Upper lobe of left lung (tissue), 6 donors: ENCODE results near the gene TATDN2. TPM values are rescaled to one million over a fixed set of nuclear protein-coding genes. Genes with fewer than 3 reads are reported as not detected.

ENCODE experiments used
- ATAC-seq, 2 donors: fragments of 200-7000 bp; cut with Tn5 transposase; one replicate each; pipeline ENCODE4 v1.9.1; 2022; ENCODE audit warnings: mild to moderate bottlenecking in 2 of 2, moderate library complexity in 2 of 2; ENCODE audit not compliant: low FRiP score in 2 of 2
- DNase-seq, 2 donors: peaks; one replicate each; pipeline ENCODE4 v3.0.0-alpha.2; 2019 to 2020
- H3K27ac ChIP-seq, 4 donors: fragments of 200-600 bp; sonication (generic); one replicate each; pipeline ENCODE4 v1.5.1; 2016 to 2019
- H3K27me3 ChIP-seq, 4 donors: fragments of 200-600 bp; sonication (generic); one replicate each; pipeline ENCODE4 v1.5.1; 2017 to 2019
- H3K36me3 ChIP-seq, 4 donors: fragments of 200-600 bp; sonication (generic); one replicate each; pipeline ENCODE4 v1.5.1; 2016 to 2019
- H3K4me1 ChIP-seq, 4 donors: fragments of 200-600 bp; sonication (generic); one replicate each; pipeline ENCODE4 v1.5.1; 2018 to 2019
- H3K4me3 ChIP-seq, 4 donors: fragments of 200-600 bp; sonication (generic); one replicate each; pipeline ENCODE4 v1.5.1; 2017 to 2019; ENCODE audit warnings: mild to moderate bottlenecking in 2 of 4, moderate library complexity in 1 of 4
- H3K9me3 ChIP-seq, 4 donors: fragments of 200-600 bp; sonication (generic); one replicate each; pipeline ENCODE4 v1.5.1; 2018 to 2019
- CTCF ChIP-seq, 6 experiments: fragments of 450-650 bp in 4 of 6; fragments of 200-600 bp in 2 of 6; sonication (generic) in 2 of 6; IDR thresholded peaks; one replicate each; pipeline ENCODE4 v1.5.1; 2016 to 2019; ENCODE audit warnings: antibody characterized with exemption in 6 of 6
- EP300 ChIP-seq, 4 donors: sonication (generic); formaldehyde crosslinking; IDR thresholded peaks; one replicate each; pipeline ENCODE4 v1.5.1; 2017; ENCODE audit warnings: antibody characterized with exemption in 4 of 4, control low read depth in 2 of 4
- POLR2A ChIP-seq, 4 donors: fragments of 450-650 bp; IDR thresholded peaks; one replicate each; pipeline ENCODE4 v1.5.1; 2016 to 2017; ENCODE audit warnings: antibody characterized with exemption in 4 of 4, mild to moderate bottlenecking in 2 of 4
- POLR2AphosphoS5 ChIP-seq, 2 donors: sonication (generic); formaldehyde crosslinking; IDR thresholded peaks; one replicate each; pipeline ENCODE4 v1.5.1; 2017; ENCODE audit warnings: antibody characterized with exemption in 2 of 2
- WGBS, 2 donors: methylation state at CpG; one replicate each; pipeline ENCODE4 v1.1.5; 2017 to 2018; 5-methylcytosine and 5-hydroxymethylcytosine counted together
- total RNA-seq, 6 donors: library from RNA; depleted of rRNA in 4 of 6; stranded (reverse); fragments of >200 nt in 4 of 6; gene quantifications; one replicate each; pipeline versions ENCODE4 v1.1.0 to v1.2.1, GENCODE V29; 2016 to 2021
- donor health status: DM: no; HTN: no; CAD: no; lungs with moderate emphysema.
- donor health status: DM: no; HTN: yes; CAD: no; lungs with severe emphysema.

TATDN2 gene
- total RNA-seq, 6 donors from 2014 or later: 20.3 to 34.6 (median 26.0) TPM

GRCh38 chr3:10228248-10228950 is 19.9 kb upstream of the TATDN2 start:
- TF ChIP-seq POLR2AphosphoS5 (IDR thresholded peaks at IDR 0.05) (no peak), POLR2A (IDR thresholded peaks at IDR 0.05) (no peak), EP300 (IDR thresholded peaks at IDR 0.05) (no peak), CTCF (IDR thresholded peaks at IDR 0.05) (no peak)
- H3K36me3 ChIP-seq: peaks cover 0 to 23% (median 2%) of the 10 kb centered on the region in 4 donors
- DNase-seq (peak in 1 of 2 donors; percentile 37), ATAC-seq (peak in 1 of 2 donors; percentile 23)
- peaks cover 19 to 28% (median 25%) of the 10 kb centered on the region in 4 donors for H3K4me1 ChIP-seq
- 61 to 65% methylated on average over 4 of the region's 4 CpGs for WGBS, 2 donors
- H3K9me3 ChIP-seq: no peaks in the 10 kb centered on the region
- H3K4me3 ChIP-seq: no peak overlapping the region
- H3K27ac ChIP-seq: peak overlapping the region in 3 of 4 donors; percentile 6 to 52 (median 45)
- H3K27me3 ChIP-seq: no peaks in the 10 kb centered on the region

- Histone ChIP-seq H3K27me3 (no peaks in the 10 kb centered on the region), H3K4me1 (peaks cover 9 to 19% (median 14%) of the 10 kb centered on the region in 4 donors), H3K4me3 (no peak overlapping the region), H3K36me3 (peaks cover 0 to 29% (median 4%) of the 10 kb centered on the region in 4 donors), H3K9me3 (no peaks in the 10 kb centered on the region), H3K27ac (peak overlapping the region in 1 of 4 donors; percentile 45)
- no peak for DNase-seq
- TF ChIP-seq CTCF (IDR thresholded peaks at IDR 0.05) (no peak), EP300 (IDR thresholded peaks at IDR 0.05) (no peak), POLR2AphosphoS5 (IDR thresholded peaks at IDR 0.05) (no peak), POLR2A (IDR thresholded peaks at IDR 0.05) (no peak)
- WGBS, 2 donors: 92 to 94% methylated on average over 7 of the region's 7 CpGs
- ATAC-seq: no peak
Observed at GRCh38 chr3:10229576-10229975, 18.7 kb upstream of the TATDN2 start.

- Histone ChIP-seq H3K27ac (peak overlapping the region in 1 of 4 donors; percentile 49), H3K27me3 (no peaks in the 10 kb centered on the region), H3K36me3 (peaks cover 0 to 43% (median 16%) of the 10 kb centered on the region in 4 donors), H3K4me1 (peaks cover 0 to 11% (median 7%) of the 10 kb centered on the region in 4 donors), H3K4me3 (no peak overlapping the region), H3K9me3 (no peaks in the 10 kb centered on the region)
- TF ChIP-seq CTCF (IDR thresholded peaks at IDR 0.05) (no peak), POLR2A (IDR thresholded peaks at IDR 0.05) (peak in 1 of 4 donors; percentile 47)
- ATAC-seq (peak; percentile 56 to 83), DNase-seq (peak in 1 of 2 donors; percentile 45)
- 64 to 65% methylated on average over 7 of the region's 7 CpGs for WGBS, 2 donors
Observed at GRCh38 chr3:10232137-10232536, 16.1 kb upstream of the TATDN2 start.

- Histone ChIP-seq H3K36me3 (peaks cover 0 to 43% (median 20%) of the 10 kb centered on the region in 4 donors), H3K4me1 (peaks cover 0 to 3% (median 1%) of the 10 kb centered on the region in 4 donors), H3K9me3 (no peaks in the 10 kb centered on the region), H3K27me3 (no peaks in the 10 kb centered on the region), H3K27ac (no peak overlapping the region), H3K4me3 (no peak overlapping the region)
- WGBS, 2 donors: 95 to 96% methylated on average over 13 of the region's 13 CpGs
- TF ChIP-seq POLR2AphosphoS5 (IDR thresholded peaks at IDR 0.05) (no peak), EP300 (IDR thresholded peaks at IDR 0.05) (no peak), POLR2A (IDR thresholded peaks at IDR 0.05) (no peak), CTCF (IDR thresholded peaks at IDR 0.05) (no peak)
- DNase-seq (no peak), ATAC-seq (no peak)
Observed at GRCh38 chr3:10233988-10234387, 14.3 kb upstream of the TATDN2 start.
